GM21447 (cell line): Measurements from ENCODE around the gene ANXA2.
"Not testable (repeated sequence)": the region's sequence is repeated elsewhere in the genome, so short reads cannot be mapped to it uniquely, and the experiment has no call there.

Experiments
- ATAC-seq: cut with Tn5 transposase; IDR thresholded peaks from one replicate; pipeline ENCODE4 v1.9.1; 2021; ENCODE audit not compliant: unreplicated experiment

The ANXA2 gene

GRCh38 chr15:60346653-60347052 is 51.1 kb downstream of the ANXA2 start:
- ATAC-seq = no peak

- no peak for ATAC-seq
These were observed 51.7 kb downstream of the ANXA2 start for GRCh38 chr15:60346077-60346476.

- ATAC-seq = no peak
These were observed 52.2 kb downstream of the ANXA2 start for GRCh38 chr15:60345598-60345997.

GRCh38 chr15:60344987-60345386 is 52.8 kb downstream of the ANXA2 start:
- no peak for ATAC-seq

- no peak for ATAC-seq
These were observed 53.3 kb downstream of the ANXA2 start for GRCh38 chr15:60344461-60344860.

GRCh38 chr15:60343221-60343970 is 54.4 kb downstream of the ANXA2 start:
- no peak for ATAC-seq

- no peak for ATAC-seq
These were observed 57.4 kb downstream of the ANXA2 start for GRCh38 chr15:60340207-60340921.

GRCh38 chr15:60339236-60339635 is 58.5 kb downstream of the ANXA2 start:
- ATAC-seq = no peak

- ATAC-seq = no peak
These were observed 59.0 kb downstream of the ANXA2 start for GRCh38 chr15:60338810-60339209.

GRCh38 chr15:60337076-60337475 is 60.7 kb downstream of the ANXA2 start:
- no peak for ATAC-seq

- ATAC-seq = not testable (repeated sequence)
These were observed 62.5 kb downstream of the ANXA2 start for GRCh38 chr15:60335296-60335695.

- ATAC-seq = no peak
These were observed 68.8 kb downstream of the ANXA2 start for GRCh38 chr15:60328852-60329443.

- no peak for ATAC-seq
These were observed 70.7 kb downstream of the ANXA2 start for GRCh38 chr15:60326824-60327654.

- no peak for ATAC-seq
These were observed 71.4 kb downstream of the ANXA2 start for GRCh38 chr15:60326343-60326742.

- ATAC-seq = no peak
These were observed 71.9 kb downstream of the ANXA2 start for GRCh38 chr15:60325905-60326304.

GRCh38 chr15:60324706-60325438 is 72.9 kb downstream of the ANXA2 start:
- ATAC-seq = no peak

- no peak for ATAC-seq
These were observed 74.5 kb downstream of the ANXA2 start for GRCh38 chr15:60323322-60323721.

- no peak for ATAC-seq
These were observed 77.4 kb downstream of the ANXA2 start for GRCh38 chr15:60320365-60320764.

GRCh38 chr15:60318216-60318867 is 79.4 kb downstream of the ANXA2 start:
- ATAC-seq = no peak

- ATAC-seq = no peak
These were observed 80.8 kb downstream of the ANXA2 start for GRCh38 chr15:60316961-60317360.
